B cell (primary cell): ENCODE results near the gene ADAMTS13.

ENCODE experiments used
- EZH2 ChIP-seq: IDR thresholded peaks from 2 replicates; pipeline ENCODE4 v1.6.1; 2012; ENCODE audit warnings: borderline replicate concordance, low read depth, mild to moderate bottlenecking, moderate library complexity, low read length; ENCODE audit not compliant: insufficient read depth, poor library complexity, severe bottlenecking
- TF ChIP-seq, protein P1 (sequence below): fragments of 200-600 bp; IDR thresholded peaks from one replicate; pipeline ENCODE4 v1.8.0; 2022; ENCODE audit warnings: antibody characterized with exemption, mild to moderate bottlenecking

DNA sequence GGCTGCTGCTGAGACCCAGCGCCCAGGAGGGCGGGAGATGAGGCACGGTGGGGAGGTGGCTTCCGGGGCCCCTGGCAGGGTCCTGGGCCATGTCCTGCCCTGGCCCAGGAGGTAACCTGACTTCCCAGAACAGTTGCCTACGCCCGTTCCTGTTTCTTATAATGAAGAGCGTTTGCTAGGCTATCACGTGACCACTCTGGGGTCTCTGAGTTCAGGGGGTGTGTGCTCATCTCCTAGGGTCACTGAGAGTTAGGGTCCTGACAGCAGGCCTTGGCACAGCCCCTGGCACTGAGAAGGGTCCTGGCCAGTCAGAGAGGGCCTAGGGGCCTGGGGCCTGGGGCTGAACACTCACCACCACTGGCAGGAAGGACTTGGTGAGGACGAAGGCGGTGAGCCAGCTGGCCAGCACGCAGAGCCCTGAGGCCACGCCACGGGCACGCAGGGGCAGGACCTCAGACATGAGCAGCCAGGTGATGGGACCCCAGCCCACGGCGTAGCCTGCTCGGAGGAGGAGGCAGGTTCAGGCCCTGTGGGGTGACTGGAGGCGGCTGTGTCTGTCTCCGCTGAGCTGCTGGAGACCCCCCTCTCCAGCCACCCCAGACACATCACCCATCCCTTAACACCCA, 50.7 kb downstream of the ADAMTS13 start:
- TF ChIP-seq EZH2, result no peak
- TF ChIP-seq, protein P1, sequence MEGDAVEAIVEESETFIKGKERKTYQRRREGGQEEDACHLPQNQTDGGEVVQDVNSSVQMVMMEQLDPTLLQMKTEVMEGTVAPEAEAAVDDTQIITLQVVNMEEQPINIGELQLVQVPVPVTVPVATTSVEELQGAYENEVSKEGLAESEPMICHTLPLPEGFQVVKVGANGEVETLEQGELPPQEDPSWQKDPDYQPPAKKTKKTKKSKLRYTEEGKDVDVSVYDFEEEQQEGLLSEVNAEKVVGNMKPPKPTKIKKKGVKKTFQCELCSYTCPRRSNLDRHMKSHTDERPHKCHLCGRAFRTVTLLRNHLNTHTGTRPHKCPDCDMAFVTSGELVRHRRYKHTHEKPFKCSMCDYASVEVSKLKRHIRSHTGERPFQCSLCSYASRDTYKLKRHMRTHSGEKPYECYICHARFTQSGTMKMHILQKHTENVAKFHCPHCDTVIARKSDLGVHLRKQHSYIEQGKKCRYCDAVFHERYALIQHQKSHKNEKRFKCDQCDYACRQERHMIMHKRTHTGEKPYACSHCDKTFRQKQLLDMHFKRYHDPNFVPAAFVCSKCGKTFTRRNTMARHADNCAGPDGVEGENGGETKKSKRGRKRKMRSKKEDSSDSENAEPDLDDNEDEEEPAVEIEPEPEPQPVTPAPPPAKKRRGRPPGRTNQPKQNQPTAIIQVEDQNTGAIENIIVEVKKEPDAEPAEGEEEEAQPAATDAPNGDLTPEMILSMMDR, result no peak
